Measurements from ENCODE around the gene NET1. TPM values are rescaled to one million over a fixed set of nuclear protein-coding genes. Genes with fewer than 3 reads are reported as not detected.

Gene NET1
- polyA plus RNA-seq, 3 donors, result 1.2 to 1.7 (median 1.4) TPM

- Mint-ChIP-seq H3K36me3 (no peaks in the 10 kb centered on the region), H3K27me3 (ENCODE audit: low read depth in 3 of 3) (peaks cover 1 to 4% (median 2%) of the 10 kb centered on the region in 3 donors), H3K27ac (no peak overlapping the region), H3K4me3 (no peak overlapping the region), H3K4me1 (no peaks in the 10 kb centered on the region), H3K9me3 (peaks cover 18 to 46% (median 42%) of the 10 kb centered on the region in 7 donors)
- WGBS (ENCODE audit: insufficient coverage), result no CpG with 5 or more reads among the region's 1 CpG
- Histone ChIP-seq H3K27ac (ENCODE audit: low read depth in 1 of 2, low read length in 2 of 2) (no peak overlapping the region), H4K20me1 (ENCODE audit: insufficient read depth, low read length) (no peaks in the 10 kb centered on the region), H3K9me3 (replicated peaks in 1 of 2; ENCODE audit: control insufficient read depth in 1 of 2, insufficient read depth in 1 of 2, low read length in 2 of 2) (peaks cover 17 to 38% of the 10 kb centered on the region in 2 donors), H3K79me2 (ENCODE audit: insufficient read depth, low read length) (no peaks in the 10 kb centered on the region), H3K4me1 (ENCODE audit: control insufficient read depth in 1 of 2, insufficient read depth in 2 of 2, low read length in 2 of 2) (no peaks in the 10 kb centered on the region), H3K4me2 (replicated peaks; ENCODE audit: extremely low read depth, low read length, poor library complexity, severe bottlenecking) (no peak overlapping the region), H3K9ac (ENCODE audit: insufficient read depth, low read length, poor library complexity, severe bottlenecking) (no peak overlapping the region), H2AFZ (ENCODE audit: insufficient read depth, low read depth, low read length, poor library complexity, severe bottlenecking) (no peak overlapping the region), H3K27me3 (ENCODE audit: control insufficient read depth in 2 of 2, insufficient read depth in 2 of 2, low read length in 2 of 2) (no peaks in the 10 kb centered on the region), H3K4me3 (replicated peaks in 1 of 3; ENCODE audit: low read depth in 2 of 3, low read length in 3 of 3) (no peak overlapping the region), H3K36me3 (replicated peaks in 1 of 2; ENCODE audit: control insufficient read depth in 1 of 2, insufficient read depth in 2 of 2, low read length in 2 of 2) (no peaks in the 10 kb centered on the region)
- TF ChIP-seq, protein P1, sequence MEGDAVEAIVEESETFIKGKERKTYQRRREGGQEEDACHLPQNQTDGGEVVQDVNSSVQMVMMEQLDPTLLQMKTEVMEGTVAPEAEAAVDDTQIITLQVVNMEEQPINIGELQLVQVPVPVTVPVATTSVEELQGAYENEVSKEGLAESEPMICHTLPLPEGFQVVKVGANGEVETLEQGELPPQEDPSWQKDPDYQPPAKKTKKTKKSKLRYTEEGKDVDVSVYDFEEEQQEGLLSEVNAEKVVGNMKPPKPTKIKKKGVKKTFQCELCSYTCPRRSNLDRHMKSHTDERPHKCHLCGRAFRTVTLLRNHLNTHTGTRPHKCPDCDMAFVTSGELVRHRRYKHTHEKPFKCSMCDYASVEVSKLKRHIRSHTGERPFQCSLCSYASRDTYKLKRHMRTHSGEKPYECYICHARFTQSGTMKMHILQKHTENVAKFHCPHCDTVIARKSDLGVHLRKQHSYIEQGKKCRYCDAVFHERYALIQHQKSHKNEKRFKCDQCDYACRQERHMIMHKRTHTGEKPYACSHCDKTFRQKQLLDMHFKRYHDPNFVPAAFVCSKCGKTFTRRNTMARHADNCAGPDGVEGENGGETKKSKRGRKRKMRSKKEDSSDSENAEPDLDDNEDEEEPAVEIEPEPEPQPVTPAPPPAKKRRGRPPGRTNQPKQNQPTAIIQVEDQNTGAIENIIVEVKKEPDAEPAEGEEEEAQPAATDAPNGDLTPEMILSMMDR (IDR thresholded peaks at IDR 0.05), result no peak
- no peak for DNase-seq
- intact Hi-C loops (cut with micrococcal nuclease), result no loop called here
Measured at GRCh38 chr10:5390607-5391205, 21.7 kb upstream of the NET1 start.

GRCh38 chr10:5391790-5392189 is 20.6 kb upstream of the NET1 start:
- Mint-ChIP-seq H3K9me3 (peaks cover 18 to 46% (median 42%) of the 10 kb centered on the region in 7 donors), H3K27ac (no peak overlapping the region)

More at GRCh38 chr10:5391790-5392189, 20.6 kb upstream of the NET1 start:
- H3K27ac ChIP-seq (ENCODE audit: low read depth in 1 of 2, low read length in 2 of 2), result no peak overlapping the region
- no peaks in the 10 kb centered on the region for H3K4me1 ChIP-seq (ENCODE audit: control insufficient read depth in 1 of 2, insufficient read depth in 2 of 2, low read length in 2 of 2)
- no peak overlapping the region for H3K4me3 ChIP-seq (replicated peaks in 1 of 3; ENCODE audit: low read depth in 2 of 3, low read length in 3 of 3)
- H4K20me1 ChIP-seq (ENCODE audit: insufficient read depth, low read length), result no peaks in the 10 kb centered on the region
- H3K9me3 ChIP-seq (replicated peaks in 1 of 2; ENCODE audit: control insufficient read depth in 1 of 2, insufficient read depth in 1 of 2, low read length in 2 of 2), result peaks cover 17 to 38% of the 10 kb centered on the region in 2 donors
- no peaks in the 10 kb centered on the region for H3K36me3 ChIP-seq (replicated peaks in 1 of 2; ENCODE audit: control insufficient read depth in 1 of 2, insufficient read depth in 2 of 2, low read length in 2 of 2)
- no peak overlapping the region for H3K4me2 ChIP-seq (replicated peaks; ENCODE audit: extremely low read depth, low read length, poor library complexity, severe bottlenecking)
- H3K4me3 Mint-ChIP-seq, result no peak overlapping the region
- H2AFZ ChIP-seq (ENCODE audit: insufficient read depth, low read depth, low read length, poor library complexity, severe bottlenecking), result no peak overlapping the region
- H3K36me3 Mint-ChIP-seq, result no peaks in the 10 kb centered on the region
- WGBS (ENCODE audit: insufficient coverage), result no CpG with 5 or more reads among the region's 3 CpGs
- H3K9ac ChIP-seq (ENCODE audit: insufficient read depth, low read length, poor library complexity, severe bottlenecking), result no peak overlapping the region
- peaks cover 0 to 4% (median 1%) of the 10 kb centered on the region in 3 donors for H3K27me3 Mint-ChIP-seq (ENCODE audit: low read depth in 3 of 3)
- TF ChIP-seq, protein P1 (IDR thresholded peaks at IDR 0.05), result no peak
- DNase-seq, result no peak
- intact Hi-C loops (cut with micrococcal nuclease), result no loop called here
- no peaks in the 10 kb centered on the region for H3K4me1 Mint-ChIP-seq
- H3K79me2 ChIP-seq (ENCODE audit: insufficient read depth, low read length), result no peaks in the 10 kb centered on the region
- H3K27me3 ChIP-seq (ENCODE audit: control insufficient read depth in 2 of 2, insufficient read depth in 2 of 2, low read length in 2 of 2), result no peaks in the 10 kb centered on the region

All from CD14-positive monocyte (primary cell).